Muscle of arm (tissue), 14 donors: Measurements from ENCODE around the gene CLEC10A. TPM values are rescaled to one million over a fixed set of nuclear protein-coding genes. Genes with fewer than 3 reads are reported as not detected.
"Not testable (repeated sequence)": the region's sequence is repeated elsewhere in the genome, so short reads cannot be mapped to it uniquely, and the experiment has no call there.

Experiments used
- DNase-seq: peaks from one replicate; pipeline ENCODE4 v3.0.0-alpha.2; 2013
- long read RNA-seq, 11 donors: transcript quantifications; one replicate each; lab custom pipeline, GENCODE V29; 2026
- polyA plus RNA-seq, 12 donors: library from polyadenylated mRNA; unstranded; fragments of 120-200 nt; gene quantifications; one replicate each; pipeline ENCODE4 v1.2.1, GENCODE V29; 2013; ENCODE audit not compliant: insufficient read length in 12 of 12

Gene CLEC10A, protein sequence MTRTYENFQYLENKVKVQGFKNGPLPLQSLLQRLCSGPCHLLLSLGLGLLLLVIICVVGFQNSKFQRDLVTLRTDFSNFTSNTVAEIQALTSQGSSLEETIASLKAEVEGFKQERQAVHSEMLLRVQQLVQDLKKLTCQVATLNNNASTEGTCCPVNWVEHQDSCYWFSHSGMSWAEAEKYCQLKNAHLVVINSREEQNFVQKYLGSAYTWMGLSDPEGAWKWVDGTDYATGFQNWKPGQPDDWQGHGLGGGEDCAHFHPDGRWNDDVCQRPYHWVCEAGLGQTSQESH
- 1 to 10 TPM in 10 of 12 donors, not detected in 2; 1.1 to 4.4 (median 1.5) TPM for polyA plus RNA-seq
- long read RNA-seq, donor 1, result 0 reads
- long read RNA-seq, donor 2, partial matches to known transcripts, result 0 of 1 reads
- long read RNA-seq, donor 2, other reads (novel, unspliced or antisense), result 0 of 1 reads
- long read RNA-seq, donor 3, result 0 reads
- long read RNA-seq, donor 4, result 0 reads
- long read RNA-seq, donor 5, result 0 reads
- long read RNA-seq, donor 6, result 0 reads
- long read RNA-seq, donor 7, result 0 reads
- long read RNA-seq, donor 8, result 0 reads
- long read RNA-seq, donor 9, result 0 reads
- long read RNA-seq, donor 10, partial matches to known transcripts, result 0 of 2 reads
- long read RNA-seq, donor 10, other reads (novel, unspliced or antisense), result 0 of 2 reads
- long read RNA-seq, donor 11, partial matches to known transcripts, result 0 of 1 reads
- long read RNA-seq, donor 11, other reads (novel, unspliced or antisense), result 0 of 1 reads

- DNase-seq, result no peak
Observed at GRCh38 chr17:7079581-7080455, at the start of gene CLEC10A. Gene CLEC10A (minus strand): TSS chr17:7080251. CDS start chr17:7078812, 1,439 bp downstream.

DNA sequence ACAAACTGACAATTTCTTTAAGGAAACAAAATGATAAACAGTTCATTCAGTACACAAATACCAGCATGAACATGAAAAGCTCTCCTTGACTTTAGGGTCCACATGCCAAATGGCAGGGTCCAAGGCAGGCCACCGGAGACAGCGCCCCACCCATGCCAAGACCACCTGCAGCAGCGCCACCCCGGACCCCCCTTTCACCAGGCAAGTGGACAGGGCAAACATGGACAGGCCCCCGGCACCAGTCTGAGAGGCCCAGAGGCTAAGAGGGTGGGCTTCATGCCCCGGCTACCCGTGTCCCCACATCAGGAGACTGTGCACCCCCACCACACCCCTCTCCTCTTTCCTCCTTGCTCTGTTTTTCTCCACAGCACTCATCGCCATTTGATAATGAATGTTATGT is 49.3 kb upstream of the CLEC10A start:
- no peak for DNase-seq

DNA sequence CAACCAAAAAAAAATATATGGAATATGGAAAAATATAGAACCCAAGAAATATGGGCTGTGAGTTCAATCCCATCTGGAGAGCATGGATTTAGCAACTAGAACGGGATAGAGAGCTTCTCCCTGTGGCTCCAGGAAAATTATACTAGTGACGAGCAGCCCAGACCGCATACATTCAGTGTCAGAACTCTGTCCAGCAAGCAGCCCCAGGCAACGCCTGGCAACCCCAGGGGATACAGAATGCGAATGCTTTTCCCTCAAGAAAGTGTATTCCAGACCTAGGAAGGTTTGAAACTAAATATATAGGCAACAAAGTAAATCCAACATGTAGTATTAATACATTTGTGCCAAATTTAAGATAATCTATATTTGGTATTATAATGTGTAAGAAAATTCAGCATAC is 48.1 kb upstream of the CLEC10A start:
- DNase-seq, result no peak

- not testable (repeated sequence) for DNase-seq
Observed at GRCh38 chr17:7127501-7127900, 47.5 kb upstream of the CLEC10A start.

- DNase-seq, result not testable (repeated sequence)
Observed at GRCh38 chr17:7126386-7126785, 46.3 kb upstream of the CLEC10A start.

DNA sequence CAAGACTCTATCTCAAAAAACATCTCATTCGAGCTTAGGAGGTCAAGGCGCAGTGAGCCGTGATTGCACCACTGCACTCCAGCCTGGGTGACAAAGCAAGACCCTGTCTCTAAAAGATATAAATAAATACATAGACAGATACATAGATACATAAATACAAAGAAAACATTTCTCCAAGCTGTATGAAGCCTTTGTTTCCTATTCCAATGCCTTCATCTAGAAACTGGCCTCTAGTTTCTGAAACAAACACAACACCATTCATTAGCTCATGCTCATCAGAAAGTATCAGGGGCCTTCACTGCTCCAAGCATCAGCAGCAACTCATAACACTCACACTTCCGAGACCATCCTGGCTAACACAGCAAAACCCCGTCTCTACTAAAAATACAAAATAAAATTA is 44.9 kb upstream of the CLEC10A start:
- DNase-seq, result no peak

GRCh38 chr17:7123844-7124243 is 43.8 kb upstream of the CLEC10A start:
- no peak for DNase-seq

GRCh38 chr17:7122381-7122780 is 42.3 kb upstream of the CLEC10A start:
- DNase-seq, result no peak

DNA sequence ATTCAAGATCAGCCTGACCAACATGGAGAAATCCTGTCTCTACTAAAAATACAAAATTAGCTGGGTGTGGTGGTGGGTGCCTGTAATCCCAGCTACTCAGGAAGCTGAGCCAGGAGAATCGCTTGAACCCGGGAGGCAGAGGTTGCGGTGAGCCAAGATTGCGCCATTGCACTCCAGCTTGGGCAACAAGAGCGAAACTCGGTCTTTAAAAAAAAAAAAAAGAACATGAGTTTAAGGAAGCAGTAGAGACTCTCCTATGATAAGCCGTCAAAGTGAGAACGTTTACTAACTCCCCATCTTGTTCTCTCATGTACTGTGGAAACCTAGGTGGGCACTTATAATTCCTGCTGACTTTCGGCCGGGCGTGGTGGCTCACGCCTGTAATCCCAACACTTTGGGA is 40.6 kb upstream of the CLEC10A start:
- DNase-seq, result not testable (repeated sequence)

DNA sequence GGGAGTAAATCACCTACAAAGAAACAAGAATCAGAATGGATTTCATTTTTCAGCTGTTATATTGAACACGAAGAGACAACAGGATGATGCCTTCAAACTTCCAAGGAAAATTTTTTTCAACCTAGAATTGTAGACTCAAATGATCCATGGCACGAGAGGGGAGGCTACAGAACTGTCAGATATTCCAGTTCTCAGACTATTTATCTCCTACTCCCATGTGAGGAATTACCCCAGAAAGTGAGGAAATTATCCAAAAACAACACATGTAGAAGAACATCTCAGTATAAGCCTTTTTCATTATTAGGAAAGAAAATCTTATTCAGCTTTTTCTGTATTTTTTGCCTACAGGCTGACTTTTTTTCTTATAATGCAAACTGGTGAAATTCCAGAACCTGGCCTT is 40.1 kb upstream of the CLEC10A start:
- DNase-seq, result no peak

- DNase-seq, result no peak
Observed at GRCh38 chr17:7119314-7119713, 39.3 kb upstream of the CLEC10A start.

DNA sequence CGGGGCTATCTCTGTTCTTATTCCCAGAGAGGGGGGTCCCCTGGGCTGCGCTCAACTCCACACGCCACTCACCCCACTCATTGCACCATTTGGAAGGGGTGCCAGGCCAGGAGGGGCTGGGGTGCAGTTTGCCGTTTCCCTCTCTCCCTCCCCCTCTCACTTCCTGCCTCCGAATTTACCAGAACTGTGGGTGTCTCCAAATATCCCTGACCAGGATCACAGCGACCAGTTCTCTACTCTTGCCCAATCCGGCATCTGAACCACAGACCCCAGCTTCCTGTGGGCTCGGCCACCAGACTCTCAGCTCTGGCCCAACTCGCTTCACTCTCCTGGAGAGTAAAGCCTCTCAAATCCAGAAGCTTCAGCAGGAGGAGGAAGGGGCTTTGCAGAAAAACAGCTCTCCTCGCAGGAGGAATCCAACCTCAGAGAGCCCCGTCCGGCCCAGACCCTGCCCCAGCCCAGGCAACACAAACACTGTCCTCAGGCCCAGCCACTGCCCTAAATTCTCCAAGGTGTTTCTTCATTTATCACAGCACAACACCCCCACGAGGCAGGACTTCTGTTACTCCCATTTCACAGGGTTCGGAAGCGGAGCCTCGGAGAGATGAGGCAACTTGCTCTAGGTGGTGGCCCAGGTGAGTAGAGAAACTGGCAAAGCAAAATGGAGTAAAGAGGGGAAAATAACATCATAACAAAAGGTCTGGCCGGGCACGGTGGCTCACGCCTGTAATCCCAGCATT is 35.0 kb upstream of the CLEC10A start:
- DNase-seq, result no peak

DNA sequence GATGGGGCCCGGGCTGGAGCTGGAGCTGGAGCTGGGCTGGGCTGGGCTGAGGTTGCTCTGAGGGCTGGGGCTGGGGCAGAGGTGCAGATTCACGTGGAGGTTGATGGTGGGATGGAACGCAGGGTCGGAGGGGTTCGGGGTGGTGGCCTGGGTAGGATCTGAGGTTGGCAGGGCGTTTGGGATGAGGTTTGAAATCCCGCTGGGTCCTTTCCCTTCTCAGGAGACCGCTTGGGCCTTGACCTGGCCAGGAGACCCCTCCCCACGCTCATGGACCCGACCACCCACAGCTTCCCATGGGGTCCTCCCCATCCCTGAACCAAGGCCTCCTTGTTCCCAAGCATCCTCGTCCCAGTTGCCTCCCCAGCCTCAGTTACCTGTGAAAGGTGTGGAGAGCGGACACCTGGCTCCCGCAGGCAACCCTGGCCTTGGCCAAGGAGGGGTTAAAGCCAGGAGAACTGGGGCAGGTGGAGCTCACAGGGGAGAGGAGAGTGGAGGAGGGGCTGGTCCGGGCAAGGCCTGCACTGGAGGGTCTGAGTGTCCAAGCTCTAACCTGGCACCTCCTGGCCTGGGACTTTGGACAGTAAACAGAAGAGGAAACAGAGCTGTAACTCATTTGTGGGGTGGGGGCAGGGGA is 34.3 kb upstream of the CLEC10A start, which contains the start of gene ASGR2:
TSS of gene ASGR2 (minus strand) at position 582 of the 634 bp plus-strand sequence. CDS start 582 bp downstream, outside the sequence.
- no peak for DNase-seq

GRCh38 chr17:7113273-7114071 is 33.4 kb upstream of the CLEC10A start:
- no peak for DNase-seq

DNA sequence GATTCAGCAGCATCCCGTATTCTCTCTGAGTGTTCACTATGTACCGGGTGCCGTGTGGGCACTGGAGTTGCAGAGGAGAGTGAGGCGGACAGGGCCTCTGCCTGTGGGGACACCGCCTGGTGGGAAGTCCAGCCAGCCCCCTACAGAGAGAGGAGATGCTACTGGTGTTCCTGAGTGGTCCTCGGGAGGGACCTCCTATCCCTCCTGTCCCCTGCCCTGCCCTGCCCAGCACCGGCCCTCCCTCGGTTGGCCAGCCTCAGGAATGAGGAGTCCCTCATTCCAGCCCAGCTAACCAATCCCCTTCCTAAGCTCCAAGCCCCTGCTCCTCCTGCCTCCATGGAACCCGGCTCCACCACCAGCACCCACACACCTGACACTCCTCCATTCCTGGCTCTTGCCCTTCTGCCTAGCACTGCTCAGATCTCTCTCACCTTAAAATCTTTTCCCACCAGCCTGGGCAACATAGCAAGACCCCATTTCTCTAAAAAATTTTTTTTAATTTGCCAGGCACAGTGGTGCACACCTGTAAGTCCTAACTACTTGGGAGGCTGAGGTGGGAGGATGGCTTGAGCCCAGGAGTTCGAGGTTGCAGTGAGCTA is 32.6 kb upstream of the CLEC10A start:
- no peak for DNase-seq

DNA sequence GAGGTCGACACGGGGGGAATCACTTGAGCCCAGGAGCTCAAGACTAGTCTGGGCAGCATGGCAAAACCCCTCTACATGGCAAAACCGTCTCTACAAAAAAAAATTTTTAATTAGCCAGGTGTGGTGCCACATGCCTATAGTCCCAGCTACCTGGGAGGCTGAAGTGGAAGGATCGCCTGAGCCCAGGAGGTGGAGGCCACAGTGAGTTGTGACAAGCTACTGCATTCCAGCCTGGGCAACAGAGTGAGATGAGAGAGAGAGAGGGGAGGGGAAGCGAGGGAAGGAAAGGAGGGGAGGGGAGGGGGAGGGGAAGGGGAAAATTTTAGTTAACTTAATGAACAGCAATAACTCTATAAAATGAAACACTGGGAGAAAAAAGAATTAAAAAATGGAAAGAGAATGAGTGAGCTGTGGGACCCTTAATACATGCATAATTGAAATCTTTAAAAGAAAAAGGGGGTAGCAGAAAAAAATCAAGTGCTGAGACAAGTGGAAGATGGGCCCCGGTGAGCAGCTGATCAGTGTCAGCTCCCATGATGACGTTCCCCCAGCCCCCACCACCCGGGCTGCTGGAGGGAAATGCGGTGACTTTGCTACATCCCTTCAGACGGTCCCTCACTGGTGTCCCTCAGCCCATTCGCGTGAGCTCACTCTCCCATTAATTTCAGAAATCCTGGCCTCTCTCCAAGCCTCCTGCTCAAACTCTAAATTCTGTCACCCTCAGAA is 31.9 kb upstream of the CLEC10A start:
- DNase-seq, result no peak

DNA sequence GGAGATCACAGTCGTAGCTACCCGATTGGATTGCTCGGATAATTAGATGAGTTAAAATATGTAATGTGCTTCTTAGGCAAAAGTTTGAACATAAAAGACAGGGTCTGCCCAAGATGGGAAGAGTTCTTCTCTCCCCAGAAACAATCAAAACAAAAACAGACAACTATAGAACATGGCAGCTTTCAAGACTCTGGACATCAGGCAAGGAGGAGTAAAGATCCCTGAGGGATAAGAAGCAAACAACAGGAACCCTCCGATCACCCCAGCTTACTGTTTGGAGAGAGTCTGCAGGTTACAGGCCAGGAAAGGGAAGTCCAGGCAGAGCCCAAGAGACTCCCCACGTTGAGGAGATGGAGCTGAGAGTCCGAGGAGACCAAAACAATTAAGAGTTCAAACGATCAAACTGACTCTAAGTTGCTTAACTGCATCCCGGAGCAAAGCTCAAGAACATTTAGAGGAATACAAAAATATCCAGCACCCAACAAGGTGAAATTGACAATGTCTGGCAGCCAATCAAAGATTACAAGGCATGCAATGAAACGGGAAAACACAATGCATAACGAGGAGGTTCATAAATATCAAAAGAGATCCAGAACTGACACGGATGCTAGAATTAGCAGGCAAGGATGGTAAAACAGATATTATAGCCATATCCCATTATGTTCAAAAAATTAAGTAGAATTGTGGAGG is 30.7 kb upstream of the CLEC10A start:
- no peak for DNase-seq
